ENCODE measurements around the gene CGNL1. TPM values are rescaled to one million over a fixed set of nuclear protein-coding genes. Genes with fewer than 3 reads are reported as not detected.

The CGNL1 gene
- total and polyA plus RNA-seq, 8 donors: 7.3 to 35.8 (median 24.2) TPM

- no peak for TF ChIP-seq CTCF (IDR thresholded peaks at IDR 0.05)
- 71 to 78% methylated on average over 6 of the region's 6 CpGs for WGBS, 2 donors
- DNase-seq: no peak
- Histone ChIP-seq H3K36me3 (no peaks in the 10 kb centered on the region), H3K27ac (peak overlapping the region in 2 of 4 donors; percentile 4 to 55), H3K27me3 (no peaks in the 10 kb centered on the region), H3K4me1 (peaks cover 3 to 18% (median 12%) of the 10 kb centered on the region in 3 donors), H3K9me3 (no peaks in the 10 kb centered on the region), H3K4me3 (no peak overlapping the region)
- peak in 3 of 4 donors; percentile 24 to 67 (median 46) for ATAC-seq
- intact Hi-C loops (cut with DNase I): no loop called here
- no peak for FAIRE-seq
Measured at GRCh38 chr15:57421551-57421950, 45.2 kb downstream of the CGNL1 start.

DNA sequence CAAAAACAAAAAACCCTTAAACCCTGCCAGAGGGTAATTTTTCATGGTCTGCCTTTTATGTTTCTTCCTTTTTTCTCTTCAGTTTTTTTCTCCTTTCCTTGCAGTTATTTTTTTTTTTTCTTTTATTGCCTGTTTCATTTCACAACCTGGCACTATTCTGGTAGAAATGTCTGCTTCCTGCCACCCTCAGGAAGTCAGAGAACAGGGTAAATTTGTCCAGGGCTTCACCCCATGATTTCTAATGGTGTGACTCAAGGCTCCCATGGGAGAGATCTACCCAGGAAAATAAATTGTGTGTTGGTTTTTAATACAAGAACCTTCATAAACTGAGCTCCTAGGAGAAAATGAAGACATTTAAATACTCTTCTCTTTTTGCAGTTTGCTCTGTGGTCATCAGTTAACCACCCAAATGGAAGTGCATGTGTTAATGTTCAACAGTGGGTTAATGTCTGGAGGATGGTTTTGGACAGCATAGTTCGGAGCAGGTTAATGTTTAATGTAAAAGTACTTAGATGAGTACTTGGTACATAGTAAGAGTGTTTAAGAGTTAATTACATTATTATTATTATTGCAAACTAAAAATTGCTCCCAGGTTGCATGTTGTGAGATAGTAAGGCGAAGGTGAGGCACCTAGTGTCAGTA is 45.9 kb downstream of the CGNL1 start:
- TF ChIP-seq CTCF (IDR thresholded peaks at IDR 0.05): no peak
- Histone ChIP-seq H3K4me3 (no peak overlapping the region), H3K9me3 (no peaks in the 10 kb centered on the region), H3K27ac (peak overlapping the region in 2 of 4 donors; percentile 4 to 55), H3K27me3 (no peaks in the 10 kb centered on the region), H3K36me3 (no peaks in the 10 kb centered on the region), H3K4me1 (peaks cover 3 to 18% (median 12%) of the 10 kb centered on the region in 3 donors)
- no peak for FAIRE-seq
- 40 to 47% methylated on average over 2 of the region's 2 CpGs for WGBS, 2 donors
- intact Hi-C loops (cut with DNase I): no loop called here
- no peak for DNase-seq
- ATAC-seq: peak in 2 of 4 donors; percentile 34 to 49

DNA sequence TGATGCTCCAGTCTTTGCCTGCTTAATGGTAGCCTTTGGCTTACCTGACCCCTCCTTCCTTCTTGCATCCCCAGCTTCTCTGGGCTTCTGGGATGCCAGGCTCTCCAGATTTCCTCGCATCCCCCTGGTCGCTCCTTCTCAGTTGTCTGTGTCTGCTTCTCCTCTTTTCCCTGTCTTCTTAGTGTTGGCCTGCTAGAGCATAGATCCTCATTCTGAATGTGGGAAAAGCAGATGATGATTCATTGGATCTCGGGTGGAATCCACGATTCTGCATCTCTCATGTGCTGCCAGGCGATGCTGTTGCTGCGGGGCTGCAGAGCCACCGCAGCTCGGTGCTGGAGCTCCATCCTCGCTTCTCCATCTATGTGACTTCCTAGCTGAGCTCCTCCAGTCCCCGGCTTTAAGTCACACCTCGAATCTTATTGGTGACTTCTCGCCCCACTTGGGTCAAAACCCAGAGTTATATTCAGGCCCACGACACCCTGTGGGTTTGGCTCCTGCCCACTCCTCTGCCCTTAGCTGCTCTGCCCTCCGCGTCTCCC is 47.4 kb downstream of the CGNL1 start:
- Histone ChIP-seq H3K27me3 (no peaks in the 10 kb centered on the region), H3K4me3 (no peak overlapping the region), H3K4me1 (peaks cover 3 to 18% (median 12%) of the 10 kb centered on the region in 3 donors), H3K27ac (no peak overlapping the region), H3K9me3 (no peaks in the 10 kb centered on the region), H3K36me3 (no peaks in the 10 kb centered on the region)
- TF ChIP-seq CTCF (IDR thresholded peaks at IDR 0.05): no peak
- DNase-seq: no peak
- 88 to 89% methylated on average over 15 of the region's 15 CpGs for WGBS, 2 donors
- FAIRE-seq: no peak
- intact Hi-C loops (cut with DNase I): no loop called here
- no peak for ATAC-seq

DNA sequence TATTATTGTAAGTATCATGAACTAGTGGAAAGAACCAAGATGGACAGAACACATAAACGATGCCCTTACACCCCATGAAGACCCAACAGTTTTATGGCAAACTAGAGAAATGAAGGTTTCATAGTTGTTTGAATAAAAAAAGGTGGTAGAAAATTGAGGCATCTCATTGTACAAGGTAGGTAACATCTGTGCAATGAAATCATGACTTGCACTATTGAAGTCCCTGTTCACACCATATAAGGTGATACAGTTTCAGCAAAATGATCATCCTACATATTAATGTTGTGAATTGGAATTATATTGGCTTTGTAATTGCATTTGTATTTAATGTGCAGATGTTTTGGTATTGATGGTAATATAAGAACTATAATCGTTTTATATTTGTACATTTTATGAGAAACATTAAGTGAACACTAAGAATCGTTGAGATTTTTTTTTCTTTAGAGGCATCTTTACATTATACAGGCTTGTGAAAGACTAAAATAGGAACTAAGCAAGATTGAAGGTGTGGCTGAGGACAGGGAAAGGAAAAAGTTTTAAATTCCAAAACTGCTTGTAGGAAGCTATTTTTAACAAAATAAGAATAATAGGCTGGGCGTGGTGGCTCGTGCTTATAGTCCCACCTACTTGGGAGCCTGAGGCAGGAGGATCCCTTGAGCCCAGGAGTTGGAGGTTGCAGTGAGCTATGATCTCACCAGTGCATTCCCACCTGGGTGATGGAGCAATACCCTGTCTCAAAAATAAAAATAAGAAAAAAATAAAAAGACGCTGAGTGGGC is 48.5 kb downstream of the CGNL1 start:
- DNase-seq: no peak
- peaks cover 3 to 18% (median 12%) of the 10 kb centered on the region in 3 donors for H3K4me1 ChIP-seq
- intact Hi-C loops (cut with DNase I): no loop called here
- no peak for TF ChIP-seq CTCF (IDR thresholded peaks at IDR 0.05)
- H3K4me3 ChIP-seq: no peak overlapping the region
- no peak for ATAC-seq
- H3K36me3 ChIP-seq: no peaks in the 10 kb centered on the region
- H3K27ac ChIP-seq: no peak overlapping the region
- no peaks in the 10 kb centered on the region for H3K9me3 ChIP-seq
- no peak for FAIRE-seq
- 79 to 80% methylated on average over 6 of the region's 6 CpGs for WGBS, 2 donors
- H3K27me3 ChIP-seq: no peaks in the 10 kb centered on the region
